Endodermal cell (in vitro differentiated cells): Measurements from ENCODE around the gene FAM98B. TPM values are rescaled to one million over a fixed set of nuclear protein-coding genes. Genes with fewer than 3 reads are reported as not detected.

Experiments
- DNase-seq: peaks from one replicate; pipeline ENCODE4 v3.0.0-alpha.2; 2017
- H3K27ac ChIP-seq: 2 replicates; pipeline ENCODE4 v1.5.1; 2013; ENCODE audit warnings: mild to moderate bottlenecking, low read depth, low read length, moderate library complexity
- H3K27me3 ChIP-seq: 2 replicates; pipeline ENCODE4 v1.6.1; 2013; ENCODE audit warnings: mild to moderate bottlenecking, low read length, moderate library complexity; ENCODE audit not compliant: insufficient read depth, control insufficient read depth, poor library complexity, severe bottlenecking
- H3K36me3 ChIP-seq: 2 replicates; pipeline ENCODE4 v1.7.0; 2013; ENCODE audit warnings: mild to moderate bottlenecking, low read length, moderate library complexity; ENCODE audit not compliant: control insufficient read depth, insufficient read depth
- H3K4me1 ChIP-seq: one replicate; pipeline ENCODE4 v1.7.0; 2013; ENCODE audit warnings: low read length; ENCODE audit not compliant: control insufficient read depth, insufficient read depth
- H3K4me3 ChIP-seq: 2 replicates; pipeline ENCODE4 v1.5.1; 2013; ENCODE audit warnings: mild to moderate bottlenecking, low read length, moderate library complexity
- H3K9ac ChIP-seq: 2 replicates; pipeline ENCODE4 v1.6.1; 2013; ENCODE audit warnings: mild to moderate bottlenecking, low read length, moderate library complexity; ENCODE audit not compliant: poor library complexity, severe bottlenecking; ENCODE audit errors: extremely low read depth
- H3K9me3 ChIP-seq: 2 replicates; pipeline ENCODE4 v1.6.1; 2013; ENCODE audit warnings: mild to moderate bottlenecking, low read length, moderate library complexity; ENCODE audit not compliant: control insufficient read depth
- H3K27ac Mint-ChIP-seq: 2 replicates; pipeline ENCODE4 v1.8.0; 2020; ENCODE audit warnings: mixed read lengths
- H3K27me3 Mint-ChIP-seq: 2 replicates; pipeline ENCODE4 v1.8.0; 2021; ENCODE audit warnings: mild to moderate bottlenecking, mixed read lengths; ENCODE audit not compliant: insufficient read depth
- H3K36me3 Mint-ChIP-seq: 2 replicates; pipeline ENCODE4 v1.8.0; 2020; ENCODE audit warnings: low read depth, mixed read lengths
- H3K4me1 Mint-ChIP-seq: 2 replicates; pipeline ENCODE4 v1.8.0; 2020; ENCODE audit warnings: mixed read lengths
- H3K4me3 Mint-ChIP-seq: 2 replicates; pipeline ENCODE4 v1.8.0; 2020; ENCODE audit warnings: mild to moderate bottlenecking, moderate library complexity, mixed read lengths
- H3K9me3 Mint-ChIP-seq: 2 replicates; pipeline ENCODE4 v1.8.0; 2020; ENCODE audit warnings: mild to moderate bottlenecking, mixed read lengths
- WGBS, 2 experiments: methylation state at CpG; one replicate each; pipeline versions ENCODE4 v1.1.5 to v1.1.7; 2013; ENCODE audit warnings: missing lambda C conversion rate in 2 of 2, mixed read lengths in 1 of 2; ENCODE audit not compliant: insufficient coverage in 1 of 2, insufficient read length in 1 of 2; 5-methylcytosine and 5-hydroxymethylcytosine counted together
- long read RNA-seq, 4 experiments: library from polyadenylated mRNA in 2 of 4; library from RNA in 1 of 4; library from capped mRNA in 1 of 4; stranded (forward) in 3 of 4; unstranded in 1 of 4; transcript quantifications; one replicate each; pipeline ENCODE4 v2.0.0, GENCODE V29; 2020 to 2021; ENCODE audit warnings: inconsistent platforms in 1 of 4
- polyA plus RNA-seq, 2 experiments: library from polyadenylated mRNA; stranded (reverse); fragments of 50-300 nt; gene quantifications; one replicate each; pipeline ENCODE4 v1.2.3, GENCODE V29; 2013
- total RNA-seq, 2 donors: library from RNA; stranded (reverse); fragmentation: NEBNext Ultra II Directional in 1 of 2; extraction: Animal tissue kit (Norgen Biotek cat#: 25700) in 1 of 2; gene quantifications; 2 replicates in 1 of 2; 3 replicates in 1 of 2; pipeline ENCODE4 v1.2.1, GENCODE V29; 2021
- TF ChIP-seq, protein P1 (sequence below): fragments of 200-600 bp; sonication (generic); conservative IDR thresholded peaks from 2 replicates; pipeline ENCODE4 v1.5.0; 2021; ENCODE audit warnings: antibody characterized with exemption, mild to moderate bottlenecking

Gene FAM98B
- 10 to 100 TPM; 54.3 to 55.9 TPM for total RNA-seq
- 58.9 TPM for polyA plus RNA-seq (2013, experiment 1 of 2)
- polyA plus RNA-seq (2013, experiment 2 of 2), result 68.2 TPM
- long read RNA-seq, experiment 1, partial matches to known transcripts, result 5 of 36 reads
- long read RNA-seq, experiment 1, other reads (novel, unspliced or antisense), result 29 of 36 reads
- long read RNA-seq, experiment 2, partial matches to known transcripts, result 0 of 6 reads
- long read RNA-seq, experiment 2, other reads (novel, unspliced or antisense), result 6 of 6 reads
- long read RNA-seq, experiment 3, partial matches to known transcripts, result 0 of 3 reads
- long read RNA-seq, experiment 3, other reads (novel, unspliced or antisense), result 2 of 3 reads
- long read RNA-seq, experiment 4, partial matches to known transcripts, result 0 of 4 reads
- long read RNA-seq, experiment 4, other reads (novel, unspliced or antisense), result 3 of 4 reads

DNA sequence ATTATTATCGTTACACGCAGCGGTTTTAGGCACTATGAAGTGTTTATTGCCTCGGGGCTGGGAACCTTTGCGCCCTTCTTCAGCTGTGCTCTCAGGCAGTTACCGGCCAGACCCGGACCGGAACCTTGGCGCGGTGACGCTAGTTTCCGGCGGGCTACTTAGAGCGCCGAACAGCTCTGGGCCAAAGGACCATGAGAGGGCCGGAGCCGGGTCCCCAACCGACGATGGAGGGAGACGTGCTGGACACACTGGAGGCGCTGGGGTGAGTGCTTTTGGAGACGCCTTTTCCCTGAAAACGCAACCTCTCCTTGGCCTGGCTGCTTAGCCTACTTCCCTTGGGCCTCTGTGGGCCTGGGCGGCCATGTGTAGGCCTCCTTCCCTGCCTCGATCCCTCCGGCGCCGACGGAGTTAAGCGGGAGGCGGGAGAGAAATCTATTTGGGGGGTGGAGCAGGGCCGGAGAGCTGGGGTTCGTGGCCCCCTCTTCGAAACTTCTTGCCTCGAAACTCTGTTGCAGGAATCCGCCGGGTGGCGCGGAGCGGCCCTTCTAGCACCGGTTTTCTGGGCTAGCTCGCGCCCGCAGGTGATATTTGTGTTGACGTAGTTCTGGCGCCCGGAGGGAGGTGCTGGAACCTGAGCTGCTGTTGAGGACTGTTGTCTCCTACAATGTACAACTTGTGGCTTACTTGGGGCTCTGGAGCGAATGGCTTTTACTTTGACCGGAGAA lies at the start of gene FAM98B:
Gene FAM98B (plus strand): TSS at position 157 of the 725 bp plus-strand sequence. CDS start 35 bp downstream, at position 192.
- peak within 1 kb of the TSS; percentile 98 for H3K4me3 Mint-ChIP-seq
- no peaks in the 10 kb centered on the region for H3K9me3 Mint-ChIP-seq
- Histone ChIP-seq H3K9me3 (no peaks in the 10 kb centered on the region), H3K4me3 (peak within 1 kb of the TSS; percentile 91), H3K36me3 (no peaks in the 10 kb centered on the region), H3K9ac (peak within 1 kb of the TSS; percentile 91), H3K4me1 (no peaks in the 10 kb centered on the region), H3K27ac (peak within 1 kb of the TSS; percentile 80), H3K27me3 (peaks cover 27% of the 10 kb centered on the region)
- H3K4me1 Mint-ChIP-seq, result peaks cover 7% of the 10 kb centered on the region
- WGBS, 2 experiments, result 0 to 2% methylated on average over 10 to 49 of the region's 49 CpGs
- peak; percentile 97 for DNase-seq
- H3K36me3 Mint-ChIP-seq, result no peaks in the 10 kb centered on the region
- H3K27ac Mint-ChIP-seq, result peak within 1 kb of the TSS; percentile 99
- H3K27me3 Mint-ChIP-seq, result peaks cover 30% of the 10 kb centered on the region
- TF ChIP-seq, protein P1, sequence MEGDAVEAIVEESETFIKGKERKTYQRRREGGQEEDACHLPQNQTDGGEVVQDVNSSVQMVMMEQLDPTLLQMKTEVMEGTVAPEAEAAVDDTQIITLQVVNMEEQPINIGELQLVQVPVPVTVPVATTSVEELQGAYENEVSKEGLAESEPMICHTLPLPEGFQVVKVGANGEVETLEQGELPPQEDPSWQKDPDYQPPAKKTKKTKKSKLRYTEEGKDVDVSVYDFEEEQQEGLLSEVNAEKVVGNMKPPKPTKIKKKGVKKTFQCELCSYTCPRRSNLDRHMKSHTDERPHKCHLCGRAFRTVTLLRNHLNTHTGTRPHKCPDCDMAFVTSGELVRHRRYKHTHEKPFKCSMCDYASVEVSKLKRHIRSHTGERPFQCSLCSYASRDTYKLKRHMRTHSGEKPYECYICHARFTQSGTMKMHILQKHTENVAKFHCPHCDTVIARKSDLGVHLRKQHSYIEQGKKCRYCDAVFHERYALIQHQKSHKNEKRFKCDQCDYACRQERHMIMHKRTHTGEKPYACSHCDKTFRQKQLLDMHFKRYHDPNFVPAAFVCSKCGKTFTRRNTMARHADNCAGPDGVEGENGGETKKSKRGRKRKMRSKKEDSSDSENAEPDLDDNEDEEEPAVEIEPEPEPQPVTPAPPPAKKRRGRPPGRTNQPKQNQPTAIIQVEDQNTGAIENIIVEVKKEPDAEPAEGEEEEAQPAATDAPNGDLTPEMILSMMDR, result no peak

- no peak overlapping the region for H3K27ac ChIP-seq
- no peaks in the 10 kb centered on the region for H3K36me3 Mint-ChIP-seq
- no peak overlapping the region for H3K27ac Mint-ChIP-seq
- no peaks in the 10 kb centered on the region for H3K4me1 ChIP-seq
- H3K9ac ChIP-seq, result no peak overlapping the region
- no peaks in the 10 kb centered on the region for H3K4me1 Mint-ChIP-seq
- TF ChIP-seq, protein P1, result no peak
- H3K4me3 Mint-ChIP-seq, result no peak overlapping the region
- WGBS, 2 experiments, result 85 to 89% methylated on average over 7 of the region's 7 CpGs
- H3K27me3 Mint-ChIP-seq, result no peaks in the 10 kb centered on the region
- H3K9me3 ChIP-seq, result peaks cover 4% of the 10 kb centered on the region
- H3K9me3 Mint-ChIP-seq, result peaks cover 10% of the 10 kb centered on the region
- no peak overlapping the region for H3K4me3 ChIP-seq
- no peaks in the 10 kb centered on the region for H3K27me3 ChIP-seq
- H3K36me3 ChIP-seq, result no peaks in the 10 kb centered on the region
- DNase-seq, result no peak
These were observed 47.5 kb upstream of the FAM98B start for GRCh38 chr15:38406436-38406835.

GRCh38 chr15:38408576-38408975 lies 45.4 kb upstream of the FAM98B start:
- H3K27ac ChIP-seq, result no peak overlapping the region
- TF ChIP-seq, protein P1, result no peak
- Mint-ChIP-seq H3K9me3 (peaks cover 6% of the 10 kb centered on the region), H3K4me1 (no peaks in the 10 kb centered on the region), H3K4me3 (no peak overlapping the region), H3K27ac (no peak overlapping the region), H3K27me3 (no peaks in the 10 kb centered on the region), H3K36me3 (no peaks in the 10 kb centered on the region)
- DNase-seq, result no peak
- no peaks in the 10 kb centered on the region for H3K4me1 ChIP-seq
- H3K9me3 ChIP-seq, result peaks cover 4% of the 10 kb centered on the region
- no peak overlapping the region for H3K9ac ChIP-seq
- 90 to 96% methylated on average over 4 of the region's 4 CpGs for WGBS, 2 experiments
- H3K4me3 ChIP-seq, result no peak overlapping the region
- H3K27me3 ChIP-seq, result no peaks in the 10 kb centered on the region
- H3K36me3 ChIP-seq, result no peaks in the 10 kb centered on the region
